ENCODE results near the gene RGL1.

RGL1 gene

DNA sequence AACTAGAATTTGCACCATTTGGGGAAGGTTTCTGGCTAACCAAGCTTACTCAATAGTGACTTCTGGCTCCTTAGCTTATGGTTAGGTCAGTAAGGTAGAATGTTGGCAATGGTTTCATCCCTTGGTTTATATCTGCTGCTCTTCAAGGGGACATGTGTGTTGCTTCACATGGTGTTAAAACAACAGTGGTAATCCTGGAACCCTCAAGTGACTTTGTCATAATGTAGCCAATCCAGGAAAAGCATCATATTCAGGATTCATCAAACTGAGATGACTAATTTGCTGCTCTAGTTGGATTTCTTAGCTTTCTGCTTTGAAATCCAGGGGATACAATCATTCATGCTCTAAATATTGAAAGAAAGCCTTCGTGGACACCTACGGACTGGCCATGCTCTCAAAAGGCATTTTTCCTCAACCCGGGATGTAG, 108.7 kb downstream of the RGL1 start:
- peaks cover 62% of the 10 kb centered on the region for H3K4me1 ChIP-seq (ENCODE audit: low read length)

DNA sequence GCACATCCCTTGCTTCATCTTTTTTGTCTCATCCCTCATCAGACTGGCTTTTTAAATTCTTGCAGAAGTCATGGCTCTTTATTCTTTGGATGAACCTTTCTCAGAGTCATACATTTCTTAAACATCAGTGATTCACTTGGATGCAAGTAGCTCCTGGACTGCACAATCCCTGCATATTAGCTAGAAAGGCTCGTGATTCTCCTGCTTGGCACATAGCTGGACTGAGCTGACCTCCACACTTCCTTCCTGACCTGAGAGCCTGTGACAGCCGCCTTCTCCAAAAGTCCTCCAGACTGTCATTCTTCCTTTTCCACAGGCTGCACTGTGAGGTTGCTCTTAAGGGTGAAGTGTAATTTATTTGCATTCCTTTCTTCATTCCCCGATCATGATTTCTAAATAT, 109.4 kb downstream of the RGL1 start:
- DNase-seq: no peak
- Histone ChIP-seq H3F3A (ENCODE audit: insufficient read depth, low read length) (peaks cover 35% of the 10 kb centered on the region), H3K27ac (ENCODE audit: low read length) (no peak overlapping the region), H3K36me3 (replicated peaks; ENCODE audit: insufficient read depth, low read length) (no peaks in the 10 kb centered on the region), H3K4me3 (ENCODE audit: low read length) (no peak overlapping the region), H3K9me2 (replicated peaks; ENCODE audit: insufficient read depth, low read length) (no peaks in the 10 kb centered on the region), H3K27me3 (replicated peaks; ENCODE audit: insufficient read depth, low read length) (no peaks in the 10 kb centered on the region), H3K4me1 (ENCODE audit: low read length) (peaks cover 61% of the 10 kb centered on the region), H3K9ac (ENCODE audit: low read length) (no peak overlapping the region), H4K20me1 (ENCODE audit: insufficient read depth, low read length) (no peaks in the 10 kb centered on the region), H3K4me2 (ENCODE audit: low read depth, low read length) (no peak overlapping the region), H3K9me3 (replicated peaks; ENCODE audit: insufficient read depth, low read length) (no peaks in the 10 kb centered on the region), H3K79me2 (ENCODE audit: low read length) (no peaks in the 10 kb centered on the region), H2AFZ (ENCODE audit: low read length) (no peak overlapping the region)
- no peak for TF ChIP-seq EZH2phosphoT487 (IDR thresholded peaks at IDR 0.05; ENCODE audit: low read length)
- TF ChIP-seq EZH2 (optimal IDR thresholded peaks at IDR 0.05; ENCODE audit: low read depth, low read length): no peak
- TF ChIP-seq, protein P1, sequence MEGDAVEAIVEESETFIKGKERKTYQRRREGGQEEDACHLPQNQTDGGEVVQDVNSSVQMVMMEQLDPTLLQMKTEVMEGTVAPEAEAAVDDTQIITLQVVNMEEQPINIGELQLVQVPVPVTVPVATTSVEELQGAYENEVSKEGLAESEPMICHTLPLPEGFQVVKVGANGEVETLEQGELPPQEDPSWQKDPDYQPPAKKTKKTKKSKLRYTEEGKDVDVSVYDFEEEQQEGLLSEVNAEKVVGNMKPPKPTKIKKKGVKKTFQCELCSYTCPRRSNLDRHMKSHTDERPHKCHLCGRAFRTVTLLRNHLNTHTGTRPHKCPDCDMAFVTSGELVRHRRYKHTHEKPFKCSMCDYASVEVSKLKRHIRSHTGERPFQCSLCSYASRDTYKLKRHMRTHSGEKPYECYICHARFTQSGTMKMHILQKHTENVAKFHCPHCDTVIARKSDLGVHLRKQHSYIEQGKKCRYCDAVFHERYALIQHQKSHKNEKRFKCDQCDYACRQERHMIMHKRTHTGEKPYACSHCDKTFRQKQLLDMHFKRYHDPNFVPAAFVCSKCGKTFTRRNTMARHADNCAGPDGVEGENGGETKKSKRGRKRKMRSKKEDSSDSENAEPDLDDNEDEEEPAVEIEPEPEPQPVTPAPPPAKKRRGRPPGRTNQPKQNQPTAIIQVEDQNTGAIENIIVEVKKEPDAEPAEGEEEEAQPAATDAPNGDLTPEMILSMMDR (IDR thresholded peaks at IDR 0.05; ENCODE audit: low read length): no peak

More for the DNA sequence above, 108.7 kb downstream of the RGL1 start:
- Histone ChIP-seq H3K9ac (ENCODE audit: low read length) (no peak overlapping the region), H3K79me2 (ENCODE audit: low read length) (no peaks in the 10 kb centered on the region), H3K4me2 (ENCODE audit: low read depth, low read length) (no peak overlapping the region), H3K27me3 (replicated peaks; ENCODE audit: insufficient read depth, low read length) (no peaks in the 10 kb centered on the region), H3K9me2 (replicated peaks; ENCODE audit: insufficient read depth, low read length) (no peaks in the 10 kb centered on the region), H3F3A (ENCODE audit: insufficient read depth, low read length) (peaks cover 35% of the 10 kb centered on the region), H2AFZ (ENCODE audit: low read length) (no peak overlapping the region), H3K27ac (ENCODE audit: low read length) (no peak overlapping the region), H3K9me3 (replicated peaks; ENCODE audit: insufficient read depth, low read length) (no peaks in the 10 kb centered on the region), H4K20me1 (ENCODE audit: insufficient read depth, low read length) (no peaks in the 10 kb centered on the region), H3K4me3 (ENCODE audit: low read length) (no peak overlapping the region), H3K36me3 (replicated peaks; ENCODE audit: insufficient read depth, low read length) (no peaks in the 10 kb centered on the region)
- TF ChIP-seq EZH2 (optimal IDR thresholded peaks at IDR 0.05; ENCODE audit: low read depth, low read length) (no peak), EZH2phosphoT487 (IDR thresholded peaks at IDR 0.05; ENCODE audit: low read length) (no peak)
- TF ChIP-seq, protein P1 (IDR thresholded peaks at IDR 0.05; ENCODE audit: low read length): no peak
- DNase-seq: no peak

DNA sequence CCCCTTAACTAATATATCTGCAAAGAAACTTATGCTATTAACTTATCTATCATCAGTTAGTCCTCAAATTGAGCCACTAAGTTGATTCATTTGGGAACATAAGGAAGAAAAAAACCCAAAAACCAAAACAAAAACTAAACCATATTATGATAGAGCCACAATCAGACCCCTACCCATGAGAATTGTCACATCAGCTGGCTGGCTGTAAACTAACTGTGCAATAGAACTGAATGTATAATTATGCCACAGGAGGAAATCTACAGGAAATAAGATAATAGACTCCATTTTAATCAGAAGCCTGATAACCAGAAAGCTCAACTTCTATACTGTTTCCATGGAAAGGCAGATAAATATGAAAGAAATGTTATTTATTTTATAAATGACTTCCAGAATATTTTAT, 110.0 kb downstream of the RGL1 start:
- Histone ChIP-seq H3K79me2 (ENCODE audit: low read length) (no peaks in the 10 kb centered on the region), H3K27me3 (replicated peaks; ENCODE audit: insufficient read depth, low read length) (no peaks in the 10 kb centered on the region), H3K4me2 (ENCODE audit: low read depth, low read length) (no peak overlapping the region), H3K9me3 (replicated peaks; ENCODE audit: insufficient read depth, low read length) (no peaks in the 10 kb centered on the region), H3K9ac (ENCODE audit: low read length) (no peak overlapping the region), H3K9me2 (replicated peaks; ENCODE audit: insufficient read depth, low read length) (no peaks in the 10 kb centered on the region), H2AFZ (ENCODE audit: low read length) (no peak overlapping the region), H4K20me1 (ENCODE audit: insufficient read depth, low read length) (no peaks in the 10 kb centered on the region), H3K36me3 (replicated peaks; ENCODE audit: insufficient read depth, low read length) (no peaks in the 10 kb centered on the region), H3K4me3 (ENCODE audit: low read length) (no peak overlapping the region), H3K27ac (ENCODE audit: low read length) (no peak overlapping the region), H3K4me1 (ENCODE audit: low read length) (peaks cover 55% of the 10 kb centered on the region), H3F3A (ENCODE audit: insufficient read depth, low read length) (peaks cover 32% of the 10 kb centered on the region)
- TF ChIP-seq EZH2phosphoT487 (IDR thresholded peaks at IDR 0.05; ENCODE audit: low read length) (no peak), EZH2 (optimal IDR thresholded peaks at IDR 0.05; ENCODE audit: low read depth, low read length) (no peak)
- TF ChIP-seq, protein P1 (IDR thresholded peaks at IDR 0.05; ENCODE audit: low read length): no peak
- no peak for DNase-seq

All from MM.1S (cell line).